CD8-positive, alpha-beta memory T cell (primary cell): ENCODE data around the gene NFASC. TPM values are rescaled to one million over a fixed set of nuclear protein-coding genes. Genes with fewer than 3 reads are reported as not detected.

ENCODE experiments used
- CTCF ChIA-PET: fragments of 350-600 bp; sonication (Branson Sonifier 250); formaldehyde crosslinking; loops from one replicate; lab custom pipeline; 2021; ENCODE audit warnings: antibody characterized with exemption; lab: Charles Lee
- POLR2A ChIA-PET: fragments of 350-600 bp; sonication (Branson Sonifier 250); formaldehyde crosslinking; loops from one replicate; lab custom pipeline; 2021; ENCODE audit warnings: antibody characterized with exemption; lab: Charles Lee
- DNase-seq, 5 donors: peaks; one replicate each; pipeline versions ENCODE4 v3.0.0 to v3.0.0-alpha.2; 2020 to 2022; ENCODE audit warnings: mixed read lengths in 1 of 5
- H3K27ac ChIP-seq: one replicate; pipeline ENCODE4 v1.7.0; 2013; ENCODE audit warnings: low read depth, mild to moderate bottlenecking, low read length, moderate library complexity
- H3K27me3 ChIP-seq: 2 replicates; pipeline ENCODE4 v1.7.0; 2013; ENCODE audit warnings: low read length, mild to moderate bottlenecking; ENCODE audit not compliant: insufficient read depth, poor library complexity, severe bottlenecking
- H3K36me3 ChIP-seq: 2 replicates; pipeline ENCODE4 v1.7.0; 2013; ENCODE audit warnings: mild to moderate bottlenecking, low read length, moderate library complexity; ENCODE audit not compliant: insufficient read depth
- H3K4me1 ChIP-seq: 2 replicates; pipeline ENCODE4 v1.7.0; 2013; ENCODE audit warnings: mild to moderate bottlenecking, low read length, moderate library complexity; ENCODE audit not compliant: insufficient read depth
- H3K4me3 ChIP-seq: 2 replicates; pipeline ENCODE4 v1.7.0; 2013; ENCODE audit warnings: mild to moderate bottlenecking, low read length
- H3K9me3 ChIP-seq: 2 replicates; pipeline ENCODE4 v1.7.0; 2013; ENCODE audit warnings: mild to moderate bottlenecking, low read length
- H3K27ac Mint-ChIP-seq, 8 donors: one replicate each; pipeline ENCODE4 v1.8.0; 2020 to 2021; ENCODE audit warnings: mixed read lengths in 8 of 8, mild to moderate bottlenecking in 6 of 8, inconsistent platforms in 3 of 8, moderate library complexity in 3 of 8
- H3K27me3 Mint-ChIP-seq, 2 donors: one replicate each; pipeline ENCODE4 v1.8.0; 2020 to 2021; ENCODE audit warnings: mixed read lengths in 2 of 2, mild to moderate bottlenecking in 1 of 2, moderate library complexity in 1 of 2
- H3K36me3 Mint-ChIP-seq, 3 donors: one replicate each; pipeline ENCODE4 v1.8.0; 2020 to 2021; ENCODE audit warnings: mixed read lengths in 3 of 3, inconsistent platforms in 1 of 3, mild to moderate bottlenecking in 1 of 3
- H3K4me1 Mint-ChIP-seq, 3 donors: one replicate each; pipeline ENCODE4 v1.8.0; 2020 to 2021; ENCODE audit warnings: mixed read lengths in 3 of 3, inconsistent platforms in 1 of 3, mild to moderate bottlenecking in 1 of 3
- H3K4me3 Mint-ChIP-seq, 7 donors: one replicate each; pipeline ENCODE4 v1.8.0; 2020 to 2021; ENCODE audit warnings: mixed read lengths in 7 of 7, mild to moderate bottlenecking in 6 of 7, moderate library complexity in 4 of 7, inconsistent platforms in 2 of 7
- H3K9me3 Mint-ChIP-seq, 5 donors: one replicate each; pipeline ENCODE4 v1.8.0; 2020 to 2022; ENCODE audit warnings: mixed read lengths in 5 of 5, mild to moderate bottlenecking in 3 of 5, moderate library complexity in 2 of 5, inconsistent platforms in 1 of 5
- polyA plus RNA-seq: library from polyadenylated mRNA; unstranded; fragments of 300-500 nt; fragmentation: Illumina TruSeq; gene quantifications from one replicate; pipeline ENCODE4 v1.2.3, GENCODE V29; 2021
- total RNA-seq, 2 experiments: library from RNA; stranded (reverse); gene quantifications; one replicate each; pipeline ENCODE4 v1.2.3, GENCODE V29; 2021

The NFASC gene
- total and polyA plus RNA-seq, 3 experiments from 2014 or later, result 0.11 to 0.16 TPM; not detected in 1

DNA sequence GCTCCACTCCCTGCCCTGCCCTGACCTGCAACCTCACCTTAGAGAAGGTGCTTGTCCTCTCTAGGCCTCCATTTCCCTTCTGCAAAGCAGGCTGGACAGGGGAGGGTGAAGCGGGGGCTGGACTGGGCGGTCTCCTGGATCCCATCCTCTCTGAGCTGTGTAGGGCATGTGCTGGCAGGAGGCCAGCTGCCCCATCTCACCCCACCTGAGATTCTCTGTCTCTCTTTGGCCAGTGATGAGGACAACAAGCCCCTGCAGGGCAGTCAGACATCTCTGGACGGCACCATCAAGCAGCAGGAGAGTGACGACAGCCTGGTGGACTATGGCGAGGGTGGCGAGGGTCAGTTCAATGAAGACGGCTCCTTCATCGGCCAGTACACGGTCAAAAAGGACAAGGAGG, 145.4 kb downstream of the NFASC start:
- Mint-ChIP-seq H3K9me3 (no peaks in the 10 kb centered on the region), H3K4me1 (no peaks in the 10 kb centered on the region), H3K4me3 (no peak overlapping the region), H3K27ac (peak overlapping the region in 1 of 8 donors; percentile 22), H3K36me3 (no peaks in the 10 kb centered on the region), H3K27me3 (peaks cover 6 to 11% of the 10 kb centered on the region in 2 donors)
- Histone ChIP-seq H3K9me3 (no peaks in the 10 kb centered on the region), H3K4me3 (no peak overlapping the region), H3K36me3 (no peaks in the 10 kb centered on the region), H3K27me3 (no peaks in the 10 kb centered on the region), H3K4me1 (no peaks in the 10 kb centered on the region), H3K27ac (no peak overlapping the region)
- ChIA-PET CTCF (no interaction called here), POLR2A (no interaction called here)
- DNase-seq, result no peak

DNA sequence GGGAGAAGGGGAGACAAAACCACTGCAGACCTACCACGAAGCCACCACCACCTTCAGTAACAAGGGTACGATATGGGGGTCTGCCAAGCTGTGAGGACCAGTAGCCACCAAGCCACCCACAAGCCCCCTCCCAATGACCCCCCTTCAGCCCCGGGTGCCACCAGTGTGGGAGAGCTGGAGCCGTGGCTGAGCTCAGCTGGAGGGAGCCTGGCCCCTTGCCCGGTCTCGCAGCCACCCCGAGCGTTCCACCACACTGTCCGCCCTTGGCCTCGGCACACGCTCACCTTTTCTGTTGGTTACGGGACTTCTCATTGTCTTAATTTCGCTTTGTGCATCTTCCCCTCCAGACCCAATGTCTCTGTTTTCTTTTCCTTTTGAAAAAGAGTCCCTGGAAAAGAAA, 145.9 kb downstream of the NFASC start:
- no peaks in the 10 kb centered on the region for H3K9me3 ChIP-seq
- H3K36me3 ChIP-seq, result no peaks in the 10 kb centered on the region
- Mint-ChIP-seq H3K27ac (no peak overlapping the region), H3K4me3 (no peak overlapping the region), H3K27me3 (peaks cover 6 to 16% of the 10 kb centered on the region in 2 donors), H3K36me3 (no peaks in the 10 kb centered on the region), H3K9me3 (no peaks in the 10 kb centered on the region), H3K4me1 (no peaks in the 10 kb centered on the region)
- no peaks in the 10 kb centered on the region for H3K4me1 ChIP-seq
- H3K4me3 ChIP-seq, result no peak overlapping the region
- H3K27me3 ChIP-seq, result no peaks in the 10 kb centered on the region
- no peak overlapping the region for H3K27ac ChIP-seq
- CTCF ChIA-PET, result no interaction called here
- DNase-seq, result no peak
- POLR2A ChIA-PET, result no interaction called here

DNA sequence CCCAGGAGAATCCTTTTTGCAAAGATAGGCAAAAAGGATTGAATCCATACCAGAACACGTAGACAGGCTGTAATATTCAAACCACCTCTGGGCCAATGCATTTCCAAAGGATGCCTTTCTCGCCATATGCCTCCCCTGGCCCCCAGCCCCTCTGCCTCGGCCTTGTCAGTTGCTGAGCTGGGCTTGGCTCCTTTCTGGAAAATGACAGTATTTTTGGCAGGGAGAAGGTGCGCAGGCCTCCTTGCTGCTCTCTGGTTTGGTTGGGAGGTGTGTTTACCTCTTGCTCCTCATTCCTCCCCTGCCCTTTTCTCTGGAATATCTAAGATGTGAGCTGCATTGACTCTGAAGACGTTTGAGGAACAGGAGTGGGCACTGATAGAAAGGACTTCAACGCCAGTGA, 146.3 kb downstream of the NFASC start:
- Histone ChIP-seq H3K27ac (no peak overlapping the region), H3K9me3 (no peaks in the 10 kb centered on the region), H3K4me1 (no peaks in the 10 kb centered on the region), H3K4me3 (no peak overlapping the region), H3K27me3 (no peaks in the 10 kb centered on the region), H3K36me3 (no peaks in the 10 kb centered on the region)
- no peak for DNase-seq
- POLR2A ChIA-PET, result no interaction called here
- Mint-ChIP-seq H3K27me3 (peaks cover 6 to 19% of the 10 kb centered on the region in 2 donors), H3K4me3 (no peak overlapping the region), H3K9me3 (no peaks in the 10 kb centered on the region), H3K4me1 (no peaks in the 10 kb centered on the region), H3K27ac (no peak overlapping the region), H3K36me3 (no peaks in the 10 kb centered on the region)
- CTCF ChIA-PET, result no interaction called here

DNA sequence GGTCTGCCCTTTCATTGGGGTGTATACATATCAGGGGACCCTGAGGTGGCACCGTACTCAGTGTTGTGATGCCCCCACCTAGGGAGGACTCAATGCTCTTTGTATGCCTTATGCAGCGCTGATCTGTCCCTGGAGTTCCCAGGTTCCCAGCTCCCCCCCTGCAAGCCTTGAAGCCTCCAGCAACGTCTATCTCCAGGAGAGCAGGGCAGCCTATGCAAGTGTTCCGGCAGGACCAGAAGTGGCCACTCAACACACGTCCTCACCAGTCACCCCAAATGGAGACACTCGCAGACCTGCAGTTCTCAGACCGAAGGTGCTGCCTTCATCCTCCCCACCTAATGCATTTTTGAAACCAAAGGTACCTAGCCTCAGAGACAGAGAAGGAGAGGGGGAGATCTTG, 147.1 kb downstream of the NFASC start:
- POLR2A ChIA-PET, result no interaction called here
- Histone ChIP-seq H3K4me3 (no peak overlapping the region), H3K27me3 (no peaks in the 10 kb centered on the region), H3K9me3 (no peaks in the 10 kb centered on the region), H3K4me1 (no peaks in the 10 kb centered on the region), H3K36me3 (no peaks in the 10 kb centered on the region), H3K27ac (no peak overlapping the region)
- no peak for DNase-seq
- Mint-ChIP-seq H3K4me1 (no peaks in the 10 kb centered on the region), H3K27me3 (peaks cover 6 to 21% of the 10 kb centered on the region in 2 donors), H3K4me3 (no peak overlapping the region), H3K36me3 (no peaks in the 10 kb centered on the region), H3K27ac (no peak overlapping the region), H3K9me3 (no peaks in the 10 kb centered on the region)
- CTCF ChIA-PET, result no interaction called here

DNA sequence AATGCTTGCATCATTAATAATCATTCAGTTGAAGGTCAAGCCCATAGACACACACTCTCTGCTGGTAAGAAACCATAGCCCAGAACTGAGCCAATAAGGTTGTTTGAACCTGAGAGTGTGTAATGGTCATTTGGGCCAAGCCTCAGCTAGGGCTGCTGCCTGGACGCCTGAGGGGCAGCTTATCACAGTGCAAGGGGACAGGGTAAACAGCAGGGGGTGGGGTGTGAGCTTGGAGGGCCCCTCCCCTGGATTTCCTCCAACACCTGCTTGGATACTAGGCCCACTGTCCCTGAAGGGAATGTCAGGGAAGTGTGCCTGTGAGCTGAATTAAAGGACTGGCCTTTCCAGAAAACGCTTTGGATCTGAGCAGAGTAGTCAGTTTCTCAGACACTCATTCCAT, 147.7 kb downstream of the NFASC start:
- ChIA-PET CTCF (no interaction called here), POLR2A (no interaction called here)
- H3K4me3 ChIP-seq, result no peak overlapping the region
- H3K9me3 Mint-ChIP-seq, result no peaks in the 10 kb centered on the region
- no peaks in the 10 kb centered on the region for H3K36me3 Mint-ChIP-seq
- no peaks in the 10 kb centered on the region for H3K9me3 ChIP-seq
- no peaks in the 10 kb centered on the region for H3K4me1 ChIP-seq
- no peak overlapping the region for H3K27ac Mint-ChIP-seq
- H3K4me1 Mint-ChIP-seq, result no peaks in the 10 kb centered on the region
- H3K36me3 ChIP-seq, result no peaks in the 10 kb centered on the region
- DNase-seq, result no peak
- H3K27me3 Mint-ChIP-seq, result peaks cover 6 to 23% of the 10 kb centered on the region in 2 donors
- no peaks in the 10 kb centered on the region for H3K27me3 ChIP-seq
- H3K4me3 Mint-ChIP-seq, result no peak overlapping the region
- H3K27ac ChIP-seq, result no peak overlapping the region

DNA sequence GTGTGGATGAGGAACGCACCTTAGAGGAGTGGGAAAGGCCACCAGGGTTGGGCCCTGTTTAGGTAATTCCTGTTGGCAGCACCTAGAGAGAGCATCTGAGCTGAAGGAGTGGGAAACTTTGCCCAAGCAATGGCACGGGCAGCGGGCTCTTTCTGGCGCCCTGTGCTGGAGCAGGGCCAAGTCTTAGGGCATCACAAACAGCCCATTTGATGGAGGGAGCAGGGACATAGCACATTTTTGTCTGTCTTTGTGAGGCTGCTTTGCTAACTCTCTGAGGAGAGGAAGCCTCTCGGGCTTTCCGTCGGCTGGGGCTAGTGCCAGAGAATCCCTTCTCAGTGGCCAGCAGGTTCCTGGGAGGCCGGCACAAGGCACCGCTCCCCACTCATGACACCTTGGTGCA, 149.8 kb downstream of the NFASC start:
- Histone ChIP-seq H3K9me3 (no peaks in the 10 kb centered on the region), H3K36me3 (no peaks in the 10 kb centered on the region), H3K27ac (no peak overlapping the region), H3K4me1 (no peaks in the 10 kb centered on the region), H3K4me3 (no peak overlapping the region), H3K27me3 (no peaks in the 10 kb centered on the region)
- no peaks in the 10 kb centered on the region for H3K36me3 Mint-ChIP-seq
- POLR2A ChIA-PET, result no interaction called here
- no peaks in the 10 kb centered on the region for H3K9me3 Mint-ChIP-seq
- peaks cover 6 to 23% of the 10 kb centered on the region in 2 donors for H3K27me3 Mint-ChIP-seq
- H3K27ac Mint-ChIP-seq, result no peak overlapping the region
- DNase-seq, result no peak
- CTCF ChIA-PET, result interaction anchor here (1.0 kb wide), 1 partner anchor 41 kb away, joined by 3 read pairs; no protein-coding TSS in a partner anchor
- no peaks in the 10 kb centered on the region for H3K4me1 Mint-ChIP-seq
- H3K4me3 Mint-ChIP-seq, result no peak overlapping the region

DNA sequence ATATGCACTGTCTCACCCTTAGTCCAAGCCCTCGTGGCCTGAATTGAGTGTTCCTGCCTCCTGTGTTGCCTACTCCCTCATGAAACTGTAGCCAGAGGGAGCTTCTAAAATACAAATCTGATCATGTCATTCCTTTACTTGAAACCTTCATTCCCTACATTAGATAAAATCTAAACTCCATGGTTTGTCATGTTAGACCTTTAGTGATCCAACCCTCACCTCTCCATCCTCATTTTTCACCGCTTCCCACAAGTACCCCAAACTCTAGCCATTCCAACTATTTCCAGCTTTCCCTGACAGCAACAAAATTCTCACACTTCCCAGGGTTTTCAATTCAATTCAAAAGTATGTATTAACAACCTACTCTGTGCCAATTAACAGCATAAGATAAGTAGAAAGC, 154.0 kb downstream of the NFASC start:
- Mint-ChIP-seq H3K27me3 (peaks cover 4 to 21% of the 10 kb centered on the region in 2 donors), H3K4me3 (no peak overlapping the region), H3K4me1 (no peaks in the 10 kb centered on the region), H3K36me3 (no peaks in the 10 kb centered on the region), H3K27ac (no peak overlapping the region), H3K9me3 (no peaks in the 10 kb centered on the region)
- H3K4me1 ChIP-seq, result no peaks in the 10 kb centered on the region
- ChIA-PET POLR2A (no interaction called here), CTCF (no interaction called here)
- H3K4me3 ChIP-seq, result no peak overlapping the region
- no peak overlapping the region for H3K27ac ChIP-seq
- no peak for DNase-seq
- no peaks in the 10 kb centered on the region for H3K27me3 ChIP-seq
- no peaks in the 10 kb centered on the region for H3K36me3 ChIP-seq
- no peaks in the 10 kb centered on the region for H3K9me3 ChIP-seq

DNA sequence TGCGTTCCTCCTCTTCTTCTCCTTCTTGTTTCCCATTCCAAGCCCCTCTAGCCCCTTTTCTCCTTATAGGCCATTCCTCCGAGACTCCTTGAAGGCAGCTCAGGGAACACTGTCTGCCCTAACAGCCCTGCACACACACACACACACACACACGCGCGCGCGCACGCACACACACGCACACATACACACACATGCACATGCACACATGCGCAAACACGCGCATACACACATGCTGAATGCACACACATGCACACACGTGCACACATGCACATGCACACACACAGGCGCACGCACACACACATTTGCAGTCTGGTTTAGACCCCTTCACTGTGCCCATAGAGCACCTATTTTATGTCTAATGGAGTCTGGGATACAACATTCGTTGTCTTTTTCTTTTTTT, 154.6 kb downstream of the NFASC start:
- Histone ChIP-seq H3K9me3 (no peaks in the 10 kb centered on the region), H3K27me3 (no peaks in the 10 kb centered on the region), H3K36me3 (no peaks in the 10 kb centered on the region), H3K4me1 (no peaks in the 10 kb centered on the region), H3K4me3 (no peak overlapping the region), H3K27ac (no peak overlapping the region)
- Mint-ChIP-seq H3K27me3 (peaks cover 2 to 21% of the 10 kb centered on the region in 2 donors), H3K27ac (peak overlapping the region in 1 of 8 donors; percentile 55), H3K9me3 (no peaks in the 10 kb centered on the region), H3K36me3 (no peaks in the 10 kb centered on the region), H3K4me1 (no peaks in the 10 kb centered on the region), H3K4me3 (no peak overlapping the region)
- CTCF ChIA-PET, result no interaction called here
- no peak for DNase-seq
- POLR2A ChIA-PET, result no interaction called here

DNA sequence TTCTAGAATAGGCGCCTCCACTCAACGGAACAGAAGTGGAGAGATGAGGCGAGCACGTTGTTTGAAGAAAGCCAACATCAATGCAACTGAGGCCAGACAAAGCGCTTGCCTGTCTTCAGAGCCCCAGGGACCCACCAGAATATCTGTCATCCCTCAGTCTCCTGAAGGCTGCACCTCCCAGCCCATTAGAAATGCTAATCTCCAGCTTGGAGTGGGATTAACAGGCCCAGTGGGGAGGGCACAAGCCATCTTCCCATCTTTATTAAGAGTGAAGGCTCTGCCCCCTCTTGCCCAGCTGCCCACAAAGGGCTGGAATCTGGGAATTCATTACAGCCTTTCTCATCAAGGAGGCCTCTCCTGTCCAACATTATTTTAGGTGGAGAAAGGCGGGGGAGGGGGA, 155.5 kb downstream of the NFASC start:
- peaks cover 5 to 23% of the 10 kb centered on the region in 2 donors for H3K27me3 Mint-ChIP-seq
- H3K36me3 Mint-ChIP-seq, result no peaks in the 10 kb centered on the region
- CTCF ChIA-PET, result no interaction called here
- H3K9me3 Mint-ChIP-seq, result no peaks in the 10 kb centered on the region
- Histone ChIP-seq H3K27me3 (no peaks in the 10 kb centered on the region), H3K9me3 (no peaks in the 10 kb centered on the region), H3K27ac (no peak overlapping the region), H3K4me1 (no peaks in the 10 kb centered on the region), H3K4me3 (no peak overlapping the region), H3K36me3 (no peaks in the 10 kb centered on the region)
- H3K27ac Mint-ChIP-seq, result no peak overlapping the region
- no peak overlapping the region for H3K4me3 Mint-ChIP-seq
- DNase-seq, result no peak
- POLR2A ChIA-PET, result no interaction called here
- no peaks in the 10 kb centered on the region for H3K4me1 Mint-ChIP-seq
